GM15510 (cell line): ENCODE results near the gene CREB3L2.

Experiments used
- POLR2A ChIP-seq: IDR thresholded peaks from 3 replicates; pipeline ENCODE4 v1.6.1; 2011; ENCODE audit warnings: borderline replicate concordance; ENCODE audit not compliant: insufficient read length; ENCODE audit errors: extremely low read depth

CREB3L2 gene

GRCh38 chr7:137985897-137986251, 16.0 kb downstream of the CREB3L2 start:
- no peak for TF ChIP-seq POLR2A

DNA sequence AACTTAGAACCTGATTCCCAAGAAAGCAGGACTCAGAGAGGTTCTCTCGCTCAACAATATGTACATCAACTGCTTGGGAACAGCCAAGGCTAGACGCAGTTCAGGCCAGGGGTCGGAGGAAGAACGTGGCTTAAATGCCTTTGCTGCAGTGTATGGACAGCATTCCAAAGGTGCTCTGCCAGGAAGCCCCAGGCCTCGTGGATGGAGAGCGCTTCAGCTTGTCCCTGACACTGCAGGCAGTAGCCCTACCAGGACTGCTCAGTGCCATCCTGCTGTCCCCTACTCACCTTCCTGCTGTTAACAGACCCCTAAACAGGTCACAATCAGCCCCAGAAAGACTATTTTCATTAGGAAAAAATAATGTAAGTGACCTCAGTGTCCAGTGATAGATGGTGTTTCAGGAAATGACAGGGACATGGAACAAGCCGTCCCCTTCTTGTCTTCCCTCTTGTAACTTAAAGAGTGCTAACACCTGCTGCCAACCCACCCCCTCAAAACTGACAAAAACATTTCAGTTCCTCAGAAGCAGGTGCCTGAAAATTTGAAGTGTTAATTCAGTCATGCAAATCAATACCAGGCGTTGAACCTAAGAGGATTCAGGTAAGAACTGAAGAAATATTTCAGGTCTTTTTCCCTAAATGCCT, 16.5 kb downstream of the CREB3L2 start:
- no peak for TF ChIP-seq POLR2A

DNA sequence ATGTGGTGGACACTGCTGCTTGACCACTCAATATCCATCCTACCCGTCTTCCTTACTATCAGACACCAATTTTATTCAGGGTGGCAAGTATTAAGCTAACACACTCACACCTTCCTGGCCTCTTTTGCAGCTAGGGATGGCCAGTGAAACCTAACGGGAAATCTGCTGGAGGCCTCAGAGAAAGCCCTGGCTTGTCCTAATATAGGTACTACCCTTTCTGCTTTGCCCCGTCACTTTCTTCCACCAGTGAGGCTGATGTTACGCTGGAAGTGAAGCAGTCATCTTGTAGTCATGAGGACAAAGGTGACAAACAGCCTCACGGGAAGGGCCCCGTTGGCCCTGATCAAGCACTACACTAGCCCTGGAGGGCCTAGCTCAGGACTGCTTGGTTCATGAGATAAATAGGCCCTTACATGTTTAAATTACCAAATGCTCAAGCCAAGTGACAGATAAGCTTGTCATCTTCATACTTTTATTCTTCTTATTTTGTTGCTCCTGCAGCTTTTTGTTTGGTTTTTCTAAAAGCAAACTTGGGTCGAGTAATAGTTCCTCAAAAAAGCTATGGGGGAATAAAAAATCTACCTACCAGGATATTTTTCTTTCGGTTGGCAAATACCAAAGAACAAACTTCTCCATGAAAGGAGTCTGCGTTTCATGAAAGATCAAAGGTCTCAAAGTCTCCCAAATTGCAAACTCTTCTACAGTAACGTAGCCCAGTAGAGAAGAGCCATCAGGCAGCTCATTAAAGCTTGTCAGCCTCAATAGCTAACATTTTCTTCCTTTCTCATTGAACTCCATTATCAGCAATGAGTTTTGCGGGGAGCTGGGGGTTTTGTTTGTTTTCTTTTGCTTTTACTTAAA, 17.5 kb downstream of the CREB3L2 start:
- no peak for TF ChIP-seq POLR2A

- no peak for TF ChIP-seq POLR2A
Observed at GRCh38 chr7:137983323-137984008, 18.4 kb downstream of the CREB3L2 start.

GRCh38 chr7:137981668-137982067, 20.2 kb downstream of the CREB3L2 start:
- peak; percentile 32 for TF ChIP-seq POLR2A

DNA sequence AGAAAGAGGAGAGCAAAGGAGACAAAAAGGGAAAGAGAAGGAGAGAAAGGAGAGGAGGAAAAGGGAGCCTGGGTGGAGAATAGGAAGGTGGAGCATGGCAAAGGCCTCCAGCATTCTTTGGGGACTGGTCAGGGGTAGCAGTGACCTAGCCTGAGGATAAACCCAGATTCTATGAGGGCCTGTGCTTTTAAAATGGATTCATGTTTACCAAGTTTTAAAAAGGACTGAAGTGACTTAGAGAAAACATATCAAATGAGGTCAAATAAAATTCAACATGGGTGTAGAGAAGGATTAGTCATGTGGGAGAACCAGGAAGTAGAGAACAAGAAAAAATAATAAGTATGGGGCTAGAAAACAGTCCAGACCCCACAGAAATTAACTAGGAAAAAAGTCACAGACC, 20.7 kb downstream of the CREB3L2 start:
- no peak for TF ChIP-seq POLR2A

- TF ChIP-seq POLR2A, result no peak
Observed at GRCh38 chr7:137980308-137980707, 21.6 kb downstream of the CREB3L2 start.

DNA sequence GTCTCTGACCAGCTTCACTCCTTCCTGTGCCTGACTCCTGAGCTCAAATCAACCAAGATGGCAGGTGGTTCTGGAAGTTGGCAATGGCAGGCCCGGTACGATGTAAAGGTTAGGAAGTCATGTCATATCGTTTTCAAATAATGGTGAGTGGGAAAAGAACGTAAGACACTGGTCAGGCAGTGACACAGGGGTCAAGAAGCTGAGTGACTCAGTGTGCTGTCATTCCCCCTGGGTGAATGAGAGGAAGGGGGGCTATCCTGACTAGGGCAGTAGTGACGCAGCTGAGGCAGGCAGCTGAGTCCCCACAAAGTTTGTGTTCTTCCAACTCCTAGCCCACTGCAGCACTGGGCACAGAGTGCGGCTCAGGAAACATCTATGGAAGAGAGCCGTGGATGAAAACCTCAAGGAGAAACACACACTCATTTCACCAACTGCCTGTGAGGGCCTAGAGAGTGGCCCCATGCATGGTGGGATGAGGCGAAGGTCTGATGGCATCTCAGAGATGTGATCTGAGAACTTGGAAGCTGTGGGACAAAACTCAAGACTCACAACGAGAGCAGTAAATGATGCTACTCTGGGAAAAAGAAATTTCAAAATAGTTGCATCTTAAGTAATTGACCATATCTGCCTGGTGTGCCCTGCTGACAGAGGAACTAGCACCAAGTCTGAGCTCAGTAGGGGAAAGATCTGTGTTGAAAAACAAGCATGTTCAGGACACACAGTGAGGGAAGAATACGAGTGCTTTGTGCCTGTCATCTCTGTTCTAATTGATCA, 23.2 kb downstream of the CREB3L2 start:
- TF ChIP-seq POLR2A, result no peak

GRCh38 chr7:137977173-137977572, 24.7 kb downstream of the CREB3L2 start:
- TF ChIP-seq POLR2A, result no peak

DNA sequence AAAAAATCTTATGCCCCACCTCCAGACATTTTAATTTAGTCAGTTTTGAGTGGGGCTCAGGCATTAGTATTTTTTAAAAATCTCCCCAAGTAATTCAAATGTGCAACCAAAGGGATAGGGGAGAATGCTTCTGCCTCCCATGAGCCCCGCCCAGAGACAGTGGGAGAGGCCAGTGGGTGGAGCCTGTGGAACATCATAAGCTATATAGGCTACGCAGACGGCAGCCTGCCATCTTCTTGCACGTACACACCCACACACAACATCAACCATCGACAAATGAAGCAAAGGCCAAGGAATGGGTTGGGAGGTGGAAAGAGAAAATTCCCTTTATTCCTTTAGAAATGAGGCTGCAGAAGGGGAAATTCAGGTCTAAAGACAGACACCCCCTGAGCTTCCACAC, 25.2 kb downstream of the CREB3L2 start:
- TF ChIP-seq POLR2A, result no peak

DNA sequence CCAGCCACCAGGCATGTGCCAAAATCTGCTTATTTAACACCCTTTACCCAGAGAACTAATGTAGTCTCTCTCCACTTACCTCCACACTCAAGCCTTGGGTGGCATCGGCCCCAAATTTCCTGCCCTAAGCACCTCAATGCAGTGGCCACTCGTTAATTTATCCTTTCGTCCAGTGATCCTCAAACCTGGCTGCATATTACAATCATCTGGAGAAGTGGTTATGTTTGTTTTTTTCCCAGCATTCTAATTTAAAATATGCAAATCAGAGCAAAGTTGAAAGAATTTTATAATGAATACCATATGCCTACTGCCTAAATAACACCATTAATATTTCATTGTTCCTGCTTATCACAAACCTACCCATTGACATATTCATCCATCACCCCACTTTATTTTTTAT, 25.7 kb downstream of the CREB3L2 start:
- TF ChIP-seq POLR2A, result no peak

DNA sequence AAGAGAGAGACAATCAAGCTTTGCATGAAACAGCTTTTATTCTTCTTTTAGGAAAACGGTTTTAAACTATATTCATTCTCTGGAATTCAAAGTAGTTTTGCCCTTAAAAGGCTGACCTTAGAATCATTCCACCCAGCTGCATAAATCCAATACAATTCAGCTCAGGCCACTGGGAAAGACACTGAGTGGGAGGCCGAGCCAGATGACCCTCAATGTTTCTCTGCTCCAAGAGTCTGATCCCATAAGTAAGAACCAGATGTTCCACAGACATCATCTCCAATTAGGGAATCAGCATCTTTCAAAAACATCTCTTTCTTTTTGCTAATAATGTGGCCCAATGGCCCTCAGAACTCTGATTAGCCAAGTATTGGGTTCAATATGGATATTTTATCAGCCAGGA, 26.1 kb downstream of the CREB3L2 start:
- no peak for TF ChIP-seq POLR2A

DNA sequence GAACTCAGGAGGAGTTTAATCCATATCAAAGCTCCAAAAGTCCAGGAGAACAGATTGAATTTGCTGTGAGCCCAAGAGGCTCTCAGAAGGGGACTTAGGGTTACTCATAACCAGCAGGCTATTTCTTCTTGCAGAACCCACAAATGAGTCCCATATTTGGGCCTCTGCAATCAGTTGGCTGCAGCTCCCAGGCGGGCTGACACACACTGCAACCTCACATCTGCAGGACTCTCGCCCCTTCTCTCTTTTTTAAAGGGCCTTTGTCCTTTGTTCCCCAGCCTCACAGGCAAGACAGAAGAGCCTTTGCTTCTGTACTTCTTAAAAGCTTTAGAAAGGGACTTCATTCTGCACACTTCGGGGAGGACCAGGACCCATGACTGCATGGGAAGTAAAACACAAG, 26.7 kb downstream of the CREB3L2 start:
- no peak for TF ChIP-seq POLR2A

DNA sequence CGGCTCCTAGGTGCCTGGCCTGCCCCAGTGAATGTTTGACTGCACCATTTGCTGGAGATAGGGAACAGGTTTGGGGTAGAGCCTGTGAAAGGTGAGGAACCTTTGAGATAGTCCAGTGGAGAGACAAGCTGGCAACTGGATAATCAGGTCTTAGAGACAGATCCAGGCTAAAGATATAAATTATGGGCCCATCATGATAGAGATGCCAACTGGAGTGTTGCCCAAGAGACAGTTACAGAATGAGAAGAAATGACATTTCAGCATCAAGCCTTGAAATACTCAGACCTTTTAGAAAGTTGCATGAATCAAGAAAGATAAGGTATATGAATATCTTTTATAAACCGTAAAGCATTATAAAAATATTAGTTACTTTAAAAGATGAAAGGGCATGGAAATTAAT, 27.1 kb downstream of the CREB3L2 start:
- no peak for TF ChIP-seq POLR2A

DNA sequence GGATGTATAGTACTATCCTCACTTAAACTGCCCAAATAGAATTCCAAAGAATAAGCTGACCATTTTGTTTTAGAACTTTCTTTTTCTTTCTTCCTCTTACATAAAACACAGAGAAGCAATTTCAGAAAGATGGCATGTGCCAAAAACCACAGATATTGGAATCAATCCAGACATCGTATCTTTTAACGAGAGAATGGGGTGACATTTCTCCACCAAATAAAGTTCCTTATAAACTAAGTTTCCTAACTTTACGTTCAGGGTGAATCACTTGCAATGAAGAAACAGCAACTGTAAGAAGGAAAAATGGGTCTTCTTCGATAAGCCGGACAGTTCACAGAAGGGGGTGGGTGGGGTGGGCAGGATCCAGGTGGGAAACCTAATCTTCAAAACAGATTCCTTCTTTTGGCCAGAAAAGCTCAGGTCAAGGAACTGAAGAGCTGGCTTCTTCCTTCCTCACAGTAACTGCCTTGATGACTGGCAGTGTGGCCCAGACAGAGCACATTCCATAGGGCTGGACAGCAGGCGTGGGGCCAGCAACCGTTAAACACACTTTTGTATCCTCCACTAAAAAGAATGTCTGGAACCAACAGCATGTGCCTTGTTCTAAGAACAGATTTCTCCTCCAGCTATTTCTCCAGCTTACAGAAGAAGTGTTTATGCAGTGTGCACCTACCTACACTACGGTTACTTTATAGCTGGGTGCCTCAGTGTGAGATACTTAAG, 31.5 kb downstream of the CREB3L2 start:
- no peak for TF ChIP-seq POLR2A

- TF ChIP-seq POLR2A, result no peak
Observed at GRCh38 chr7:137969828-137970227, 32.1 kb downstream of the CREB3L2 start.
